ENCODE data around the gene TMEM51. TPM values are rescaled to one million over a fixed set of nuclear protein-coding genes. Genes with fewer than 3 reads are reported as not detected.

The TMEM51 gene
- total and polyA plus RNA-seq, 9 of the 15 experiments (the other 6 are each of a cell fraction or from before 2014, with no cell fraction given) = 0.06 to 1.4 (median 0.58) TPM

GRCh38 chr1:15185617-15186016, 32.1 kb downstream of the TMEM51 start:
- peaks cover 14 to 54% of the 10 kb centered on the region in 2 experiments for H3K27me3 ChIP-seq (ENCODE audit: control insufficient read depth in 2 of 2, insufficient read depth in 2 of 2, low read length in 2 of 2)

More at GRCh38 chr1:15185617-15186016, 32.1 kb downstream of the TMEM51 start:
- 2% methylated on average over 3 of the region's 3 CpGs for WGBS (ENCODE audit: insufficient coverage, low coverage, missing lambda C conversion rate)
- TF ChIP-seq NFXL1 (CRISPR knock-in tag; IDR thresholded peaks at IDR 0.05) (no peak), ASH1L (IDR thresholded peaks at IDR 0.05; ENCODE audit: borderline replicate concordance, low read depth, partially characterized antibody) (no peak), ZNF217 (CRISPR knock-in tag; IDR thresholded peaks at IDR 0.05) (no peak), ARID1B (IDR thresholded peaks at IDR 0.05) (no peak), NFRKB (IDR thresholded peaks at IDR 0.05; ENCODE audit: low read depth) (no peak), ZNF764 (CRISPR knock-in tag; IDR thresholded peaks at IDR 0.05; ENCODE audit: low read depth) (no peak), ZNF589 (CRISPR knock-in tag; IDR thresholded peaks at IDR 0.05; ENCODE audit: low read depth) (no peak), NUFIP1 (IDR thresholded peaks at IDR 0.05; ENCODE audit: partially characterized antibody) (no peak), HDAC1 (IDR thresholded peaks at IDR 0.05) (no peak), GATAD2B (IDR thresholded peaks at IDR 0.05; ENCODE audit: borderline replicate concordance) (no peak), ZNF232 (CRISPR knock-in tag; IDR thresholded peaks at IDR 0.05) (no peak)
- TF ChIP-seq, protein P1, sequence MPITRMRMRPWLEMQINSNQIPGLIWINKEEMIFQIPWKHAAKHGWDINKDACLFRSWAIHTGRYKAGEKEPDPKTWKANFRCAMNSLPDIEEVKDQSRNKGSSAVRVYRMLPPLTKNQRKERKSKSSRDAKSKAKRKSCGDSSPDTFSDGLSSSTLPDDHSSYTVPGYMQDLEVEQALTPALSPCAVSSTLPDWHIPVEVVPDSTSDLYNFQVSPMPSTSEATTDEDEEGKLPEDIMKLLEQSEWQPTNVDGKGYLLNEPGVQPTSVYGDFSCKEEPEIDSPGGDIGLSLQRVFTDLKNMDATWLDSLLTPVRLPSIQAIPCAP (CRISPR knock-in tag; IDR thresholded peaks at IDR 0.05; ENCODE audit: borderline replicate concordance) = no peak
- TF ChIP-seq, protein P2, sequence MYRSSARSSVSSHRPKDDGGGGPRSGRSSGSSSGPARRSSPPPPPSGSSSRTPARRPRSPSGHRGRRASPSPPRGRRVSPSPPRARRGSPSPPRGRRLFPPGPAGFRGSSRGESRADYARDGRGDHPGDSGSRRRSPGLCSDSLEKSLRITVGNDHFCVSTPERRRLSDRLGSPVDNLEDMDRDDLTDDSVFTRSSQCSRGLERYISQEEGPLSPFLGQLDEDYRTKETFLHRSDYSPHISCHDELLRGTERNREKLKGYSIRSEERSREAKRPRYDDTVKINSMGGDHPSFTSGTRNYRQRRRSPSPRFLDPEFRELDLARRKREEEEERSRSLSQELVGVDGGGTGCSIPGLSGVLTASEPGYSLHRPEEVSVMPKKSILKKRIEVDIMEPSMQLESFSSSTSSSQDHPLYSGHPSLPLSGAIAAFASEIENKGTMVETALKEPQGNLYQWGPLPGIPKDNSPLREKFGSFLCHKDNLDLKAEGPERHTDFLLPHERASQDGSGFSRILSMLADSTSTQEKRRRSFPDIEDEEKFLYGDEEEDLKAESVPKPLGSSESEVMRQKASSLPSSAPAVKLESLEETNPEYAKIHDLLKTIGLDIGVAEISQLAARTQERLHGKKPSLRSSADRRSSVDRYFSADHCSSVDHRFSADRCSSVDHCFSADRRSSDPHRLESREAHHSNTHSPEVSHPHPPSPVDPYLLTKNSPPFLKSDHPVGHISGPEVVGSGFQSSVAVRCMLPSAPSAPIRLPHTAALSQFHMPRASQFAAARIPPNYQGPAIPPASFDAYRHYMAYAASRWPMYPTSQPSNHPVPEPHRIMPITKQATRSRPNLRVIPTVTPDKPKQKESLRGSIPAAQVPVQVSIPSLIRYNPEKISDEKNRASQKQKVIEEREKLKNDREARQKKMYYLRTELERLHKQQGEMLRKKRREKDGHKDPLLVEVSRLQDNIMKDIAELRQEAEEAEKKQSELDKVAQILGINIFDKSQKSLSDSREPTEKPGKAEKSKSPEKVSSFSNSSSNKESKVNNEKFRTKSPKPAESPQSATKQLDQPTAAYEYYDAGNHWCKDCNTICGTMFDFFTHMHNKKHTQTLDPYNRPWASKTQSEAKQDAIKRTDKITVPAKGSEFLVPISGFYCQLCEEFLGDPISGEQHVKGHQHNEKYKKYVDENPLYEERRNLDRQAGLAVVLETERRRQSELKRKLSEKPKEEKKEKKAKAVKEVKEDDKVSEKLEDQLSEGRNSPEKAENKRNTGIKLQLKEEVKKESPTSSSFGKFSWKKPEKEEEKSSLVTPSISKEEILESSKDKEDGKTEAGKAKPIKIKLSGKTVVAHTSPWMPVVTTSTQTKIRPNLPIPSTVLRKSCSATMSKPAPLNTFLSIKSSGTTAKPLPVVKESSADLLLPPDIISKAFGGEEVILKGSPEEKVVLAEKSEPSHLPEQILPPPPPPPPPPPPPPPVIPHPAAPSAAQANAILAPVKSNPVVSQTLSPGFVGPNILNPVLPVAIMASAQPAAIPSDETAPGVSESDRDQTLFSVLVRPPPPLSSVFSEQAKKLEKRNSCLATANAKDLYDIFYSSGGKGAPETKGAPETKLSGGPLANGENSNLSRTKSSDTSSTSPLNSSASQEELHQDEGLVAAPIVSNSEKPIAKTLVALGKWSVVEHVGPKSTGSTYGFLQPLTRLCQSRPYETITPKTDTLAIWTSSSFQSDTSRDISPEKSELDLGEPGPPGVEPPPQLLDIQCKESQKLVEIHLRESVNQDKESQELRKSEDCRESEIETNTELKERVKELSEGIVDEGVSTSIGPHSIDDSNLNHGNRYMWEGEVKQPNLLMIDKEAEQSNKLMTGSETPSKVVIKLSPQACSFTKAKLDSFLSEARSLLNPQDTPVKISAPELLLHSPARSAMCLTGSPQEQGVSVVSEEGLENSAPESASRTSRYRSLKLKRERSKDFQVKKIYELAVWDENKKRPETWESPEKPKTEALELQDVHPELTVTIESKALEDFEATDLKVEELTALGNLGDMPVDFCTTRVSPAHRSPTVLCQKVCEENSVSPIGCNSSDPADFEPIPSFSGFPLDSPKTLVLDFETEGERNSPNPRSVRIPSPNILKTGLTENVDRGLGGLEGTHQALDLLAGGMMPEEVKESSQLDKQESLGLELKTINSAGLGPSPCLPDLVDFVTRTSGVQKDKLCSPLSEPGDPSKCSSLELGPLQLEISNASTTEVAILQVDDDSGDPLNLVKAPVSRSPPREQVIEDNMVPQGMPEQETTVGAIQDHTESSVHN (IDR thresholded peaks at IDR 0.05; ENCODE audit: borderline replicate concordance in 1 of 2, low read depth in 1 of 2) = no peak
- Histone ChIP-seq H4K20me1 (replicated peaks; ENCODE audit: control insufficient read depth, insufficient read depth, low read length) (no peaks in the 10 kb centered on the region), H2AFZ (ENCODE audit: low read depth, low read length) (no peak overlapping the region), H3K4me3 (no peak overlapping the region), H3K9me3 (replicated peaks; ENCODE audit: control insufficient read depth, insufficient read depth, low read depth, low read length) (no peaks in the 10 kb centered on the region), H3K36me3 (ENCODE audit: control insufficient read depth, insufficient read depth, low read length) (no peaks in the 10 kb centered on the region), H3K4me2 (ENCODE audit: insufficient read depth, low read length) (no peak overlapping the region), H3K27ac (ENCODE audit: extremely low read depth, low read depth, low read length) (no peak overlapping the region), H3K79me2 (ENCODE audit: control insufficient read depth, insufficient read depth, low read length) (no peaks in the 10 kb centered on the region), H3K4me1 (replicated peaks in 1 of 2; ENCODE audit: control insufficient read depth in 2 of 2, insufficient read depth in 2 of 2, low read length in 2 of 2) (no peaks in the 10 kb centered on the region), H3K9ac (ENCODE audit: insufficient read depth in 1 of 2, low read depth in 2 of 2, low read length in 2 of 2) (no peak overlapping the region), H3K9me1 (ENCODE audit: control insufficient read depth, insufficient read depth, low read length) (no peaks in the 10 kb centered on the region)
- BruUV-seq (replicated peaks) = no TSS peak
- no peak for ATAC-seq
- ChIA-PET POLR2A (no interaction called here), CTCF (ENCODE audit: low intra/inter-chr PET ratio) (no interaction called here)
- no peak for FAIRE-seq
- intact Hi-C loops (cut with micrococcal nuclease) = no loop called here
- in situ Hi-C loops (cut with MboI) = no loop called here
- no peak for DNase-seq (ENCODE audit: extremely low read depth in 1 of 4, low spot score in 3 of 4)
